Endometrial microvascular endothelial cells (primary cell): ENCODE measurements around the gene ZNF462. TPM values are rescaled to one million over a fixed set of nuclear protein-coding genes. Genes with fewer than 3 reads are reported as not detected.

ENCODE experiments used
- in situ Hi-C: cut with HindIII; loops from 2 replicates; pipeline ENCODE4 v1.10.0; 2017; ENCODE audit warnings: low sequenced_read_pairs, low pct_unique_long_range_greater_than_20kb; ENCODE audit errors: inconsistent ontology term
- total RNA-seq: library from RNA; depleted of rRNA; stranded (reverse); fragments of >200 nt; gene quantifications from one replicate; pipeline ENCODE4 v1.2.3, GENCODE V29; 2015; ENCODE audit errors: inconsistent ontology term

The ZNF462 gene
- total RNA-seq, 1 donor from 2014 or later = 0.19 TPM

DNA sequence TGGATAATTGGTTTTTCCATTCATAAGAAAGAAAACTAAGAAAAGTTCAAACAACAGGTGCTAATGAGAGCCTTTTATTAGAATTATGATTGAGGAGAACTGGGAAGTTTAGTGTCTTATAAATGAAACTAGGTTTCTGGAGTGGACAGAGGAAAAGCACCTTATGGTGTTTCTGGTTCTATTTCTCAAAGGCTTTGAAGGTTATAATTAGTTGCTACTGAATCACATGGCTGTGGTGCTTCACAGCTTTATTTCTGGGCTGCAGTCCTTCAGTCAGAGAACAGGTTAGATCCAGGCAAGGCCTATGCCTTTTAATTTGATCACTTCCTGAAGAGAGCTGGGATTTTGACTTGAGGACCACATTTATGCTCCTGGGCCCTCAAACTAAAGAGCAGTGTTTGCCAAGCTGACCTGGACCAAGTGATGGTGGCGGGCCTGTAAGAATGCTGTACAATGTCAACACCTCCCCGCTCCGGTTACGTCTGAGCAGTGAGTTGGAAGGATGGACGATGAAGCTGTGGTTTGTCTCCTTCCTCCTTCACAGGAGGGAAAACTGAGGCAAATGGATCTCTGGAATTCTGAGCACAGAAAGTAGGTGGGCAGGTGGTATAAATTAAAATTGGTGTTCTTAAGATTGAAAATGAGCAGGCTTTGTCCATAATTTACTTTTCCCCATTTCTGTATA lies 56.0 kb downstream of the ZNF462 start:
- in situ Hi-C loops = no loop called here

DNA sequence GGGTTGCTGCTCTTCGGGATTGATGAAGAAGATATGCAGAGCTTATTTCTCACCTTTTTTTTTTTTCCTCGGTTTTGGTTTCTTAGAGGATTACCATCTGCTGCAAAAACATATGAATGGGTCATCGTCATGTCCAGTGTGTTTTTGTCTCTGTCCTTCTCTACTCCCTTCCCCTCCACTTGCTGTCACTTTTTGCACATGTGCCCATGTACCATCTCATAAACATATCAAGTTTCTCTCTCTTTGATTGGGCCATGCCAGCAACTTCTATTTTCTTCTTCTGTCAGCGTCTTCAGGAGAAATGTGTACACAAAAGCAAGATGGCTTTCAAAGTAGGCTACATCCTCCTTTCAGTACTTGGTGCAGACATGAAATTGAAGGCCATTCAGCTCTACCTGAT lies 57.1 kb downstream of the ZNF462 start:
- in situ Hi-C loops = no loop called here

DNA sequence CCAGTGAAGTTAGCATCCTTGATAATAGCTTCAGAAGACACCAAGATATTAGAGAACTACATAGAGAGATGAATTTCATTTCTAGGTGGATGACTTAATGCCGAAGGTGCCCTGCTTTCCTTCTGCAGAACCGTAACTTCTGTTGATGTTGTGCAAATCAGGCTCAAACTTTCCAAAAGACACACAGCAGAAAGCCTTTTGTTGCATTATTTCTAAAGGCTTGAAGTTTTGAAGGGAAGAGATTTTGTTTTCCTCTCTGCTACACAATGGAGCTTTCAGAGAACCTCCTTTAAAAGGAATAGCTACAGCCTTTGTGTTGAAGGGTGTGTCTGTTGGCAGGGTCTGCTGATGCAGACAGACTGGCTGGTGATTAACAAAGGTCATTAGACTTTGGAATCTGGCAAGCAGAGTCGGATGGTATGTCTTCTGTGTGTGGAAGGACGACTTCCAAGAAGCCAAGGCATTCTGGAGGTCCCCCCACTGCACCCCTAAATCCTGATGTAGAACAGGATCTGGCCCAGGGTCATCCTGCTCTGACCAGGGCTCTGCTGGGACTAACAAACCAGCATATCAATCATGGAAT lies 57.8 kb downstream of the ZNF462 start:
- in situ Hi-C loops = no loop called here

DNA sequence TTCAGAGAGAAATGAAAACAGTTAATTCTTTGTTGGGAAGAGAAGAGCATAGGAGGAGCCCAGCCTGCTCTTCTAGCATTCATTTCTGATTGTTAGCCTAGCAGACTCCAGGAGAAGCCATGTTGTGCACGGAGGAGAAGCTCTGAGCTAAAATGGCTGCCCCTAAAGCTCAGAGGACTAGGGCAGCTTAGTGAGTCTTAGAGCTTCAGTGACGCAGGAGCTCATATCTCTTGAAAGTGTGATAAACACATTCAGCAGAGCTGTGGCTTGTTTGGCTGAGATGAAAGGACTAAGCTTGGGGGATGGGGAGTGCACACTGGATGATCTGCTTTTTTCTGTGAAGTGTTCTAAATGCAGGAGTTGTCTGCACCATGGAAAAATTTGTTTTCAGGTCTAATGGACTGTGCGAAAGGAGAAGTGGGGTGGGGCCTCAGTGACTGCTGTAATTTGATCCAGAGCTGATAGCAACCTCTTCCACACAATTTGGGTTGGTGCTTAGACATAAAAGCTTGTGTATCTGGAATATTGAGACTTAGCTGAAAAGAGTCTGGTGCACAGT lies 58.5 kb downstream of the ZNF462 start:
- in situ Hi-C loops = no loop called here

DNA sequence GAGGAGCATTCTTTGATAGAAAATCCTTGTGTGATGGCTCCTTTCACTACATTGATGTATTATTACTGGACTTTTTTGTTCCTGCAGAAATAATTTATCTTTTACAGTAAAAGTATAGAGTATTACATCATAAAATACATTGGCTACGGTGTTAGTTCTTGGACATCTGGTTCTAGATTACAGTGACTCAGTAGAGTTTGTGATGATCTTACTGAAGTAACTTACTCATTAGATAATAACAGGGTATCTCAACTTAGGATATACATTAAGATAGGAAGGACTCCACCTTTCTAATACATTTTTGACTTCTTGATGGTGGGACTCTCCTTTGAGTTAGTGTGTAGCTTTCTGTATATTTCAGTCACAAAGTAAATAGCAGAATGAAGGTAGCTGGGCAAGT lies 59.1 kb downstream of the ZNF462 start:
- in situ Hi-C loops = no loop called here

DNA sequence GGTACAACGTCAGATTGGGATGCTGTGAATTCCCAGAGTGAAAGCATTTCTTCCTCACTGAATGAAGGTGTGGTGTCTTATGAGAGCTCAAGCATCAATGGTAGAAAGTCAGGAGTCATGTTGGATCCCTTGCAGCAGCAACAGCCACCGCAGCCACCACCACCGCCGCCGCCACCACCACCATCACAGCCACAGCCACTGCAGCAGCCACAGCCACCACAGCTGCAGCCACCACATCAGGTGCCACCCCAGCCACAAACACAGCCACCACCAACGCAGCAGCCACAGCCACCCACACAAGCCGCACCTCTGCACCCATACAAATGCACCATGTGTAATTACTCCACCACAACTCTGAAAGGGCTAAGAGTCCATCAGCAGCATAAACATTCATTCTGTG lies 62.4 kb downstream of the ZNF462 start:
- in situ Hi-C loops = no loop called here

DNA sequence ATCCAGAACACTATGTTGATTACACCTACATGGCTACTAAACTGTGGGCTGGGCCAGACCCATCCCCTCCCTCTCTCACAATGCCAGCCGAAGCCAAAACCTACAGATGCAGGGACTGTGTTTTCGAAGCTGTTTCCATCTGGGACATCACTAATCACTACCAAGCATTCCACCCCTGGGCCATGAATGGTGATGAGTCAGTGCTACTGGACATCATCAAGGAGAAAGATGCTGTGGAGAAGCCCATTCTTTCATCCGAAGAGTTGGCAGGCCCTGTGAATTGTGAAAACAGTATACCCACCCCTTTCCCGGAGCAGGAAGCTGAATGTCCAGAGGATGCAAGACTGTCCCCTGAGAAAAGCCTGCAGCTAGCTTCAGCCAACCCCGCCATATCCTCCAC lies 65.0 kb downstream of the ZNF462 start:
- in situ Hi-C loops = no loop called here

DNA sequence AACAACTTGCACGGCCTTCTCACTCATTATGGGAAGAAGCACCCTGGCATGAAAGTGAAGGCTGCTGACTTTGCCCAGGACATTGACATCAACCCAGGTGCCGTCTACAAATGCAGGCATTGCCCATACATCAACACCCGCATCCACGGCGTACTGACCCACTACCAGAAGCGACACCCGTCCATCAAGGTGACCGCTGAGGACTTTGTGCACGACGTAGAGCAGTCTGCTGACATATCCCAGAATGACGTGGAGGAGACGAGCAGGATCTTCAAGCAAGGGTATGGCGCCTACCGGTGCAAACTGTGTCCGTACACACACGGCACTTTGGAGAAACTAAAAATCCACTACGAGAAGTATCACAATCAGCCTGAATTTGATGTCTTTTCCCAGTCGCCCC lies 65.4 kb downstream of the ZNF462 start:
- in situ Hi-C loops = no loop called here

DNA sequence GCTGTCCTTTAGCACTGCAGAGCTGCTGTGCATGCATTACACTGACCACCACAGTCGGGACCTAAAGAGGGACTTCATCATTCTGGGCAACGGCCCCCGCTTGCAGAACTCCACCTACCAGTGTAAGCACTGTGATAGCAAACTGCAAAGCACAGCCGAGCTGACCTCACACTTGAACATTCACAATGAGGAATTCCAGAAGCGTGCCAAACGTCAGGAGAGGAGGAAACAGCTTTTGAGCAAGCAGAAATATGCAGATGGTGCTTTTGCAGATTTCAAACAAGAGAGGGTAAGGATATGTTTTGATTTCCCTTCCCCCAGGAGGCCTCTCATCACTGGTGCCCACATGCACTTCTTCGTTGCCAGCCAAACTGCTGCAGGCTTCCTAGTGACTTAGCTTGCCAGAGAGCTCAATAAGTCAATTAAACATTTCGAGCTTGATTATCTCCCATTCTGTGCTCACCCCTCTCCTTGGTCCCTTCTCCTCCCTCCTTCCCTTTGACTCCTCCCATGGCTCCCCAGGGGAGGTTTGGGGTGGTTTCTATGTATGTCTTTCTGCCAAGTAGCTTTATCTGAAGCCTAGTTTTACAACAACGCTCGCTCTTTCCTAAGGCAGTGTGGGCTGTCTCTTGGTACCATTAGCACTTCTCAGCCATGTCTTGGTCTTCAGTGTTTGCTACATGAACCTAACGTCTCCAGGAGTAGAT lies 66.7 kb downstream of the ZNF462 start:
- in situ Hi-C loops = no loop called here

DNA sequence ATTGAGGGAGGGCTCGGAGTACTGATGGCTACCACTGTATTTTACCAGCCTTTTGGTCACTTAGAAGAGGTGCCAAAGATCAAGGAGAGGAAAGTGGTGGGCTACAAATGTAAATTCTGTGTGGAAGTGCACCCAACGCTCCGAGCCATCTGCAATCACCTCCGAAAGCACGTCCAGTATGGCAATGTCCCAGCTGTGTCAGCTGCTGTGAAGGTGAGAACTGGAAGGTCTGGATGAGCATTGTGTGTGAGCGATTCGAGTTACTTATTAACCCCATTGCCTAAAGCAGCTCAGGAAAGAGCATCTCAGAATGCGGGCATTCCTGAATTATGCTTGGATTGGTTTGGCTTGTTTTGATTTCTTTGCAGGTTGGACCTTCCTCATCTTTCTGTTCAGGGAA lies 67.5 kb downstream of the ZNF462 start:
- in situ Hi-C loops = no loop called here

DNA sequence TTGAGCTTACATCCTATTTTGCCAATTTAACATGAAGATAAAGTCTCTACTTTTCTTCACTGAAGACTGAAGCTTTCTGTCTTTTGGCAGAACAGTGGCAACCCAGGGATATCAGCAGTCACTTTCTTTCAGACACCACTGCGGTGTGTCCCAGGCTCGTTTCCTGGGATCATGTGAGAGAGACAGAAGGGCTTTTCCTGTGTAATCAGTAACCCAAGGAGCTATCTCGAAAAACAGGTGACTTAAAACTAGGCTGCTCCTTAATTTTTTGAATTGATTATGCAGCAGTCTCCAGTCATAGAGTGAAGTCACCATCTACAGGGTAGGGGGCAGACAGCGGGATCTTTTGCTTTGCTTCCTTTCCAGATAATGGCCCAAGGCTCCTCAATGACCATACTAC lies 68.5 kb downstream of the ZNF462 start:
- in situ Hi-C loops = no loop called here

DNA sequence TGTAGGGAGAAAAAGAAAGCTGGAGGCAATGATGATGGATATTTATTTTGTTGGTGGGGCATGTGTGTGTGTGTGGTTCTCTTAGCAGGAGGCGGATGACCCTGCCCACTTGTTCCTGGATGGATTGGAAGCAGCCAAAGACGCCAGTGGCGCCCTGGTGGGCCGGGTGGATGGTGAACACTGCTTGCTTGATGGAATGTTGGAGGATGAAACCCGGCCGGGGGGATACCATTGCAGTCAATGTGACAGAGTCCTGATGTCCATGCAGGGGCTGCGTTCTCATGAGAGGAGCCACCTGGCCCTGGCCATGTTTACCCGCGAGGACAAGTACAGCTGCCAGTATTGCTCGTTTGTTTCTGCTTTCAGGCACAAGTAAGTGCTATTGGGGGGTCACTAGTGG lies 69.2 kb downstream of the ZNF462 start:
- in situ Hi-C loops = no loop called here

DNA sequence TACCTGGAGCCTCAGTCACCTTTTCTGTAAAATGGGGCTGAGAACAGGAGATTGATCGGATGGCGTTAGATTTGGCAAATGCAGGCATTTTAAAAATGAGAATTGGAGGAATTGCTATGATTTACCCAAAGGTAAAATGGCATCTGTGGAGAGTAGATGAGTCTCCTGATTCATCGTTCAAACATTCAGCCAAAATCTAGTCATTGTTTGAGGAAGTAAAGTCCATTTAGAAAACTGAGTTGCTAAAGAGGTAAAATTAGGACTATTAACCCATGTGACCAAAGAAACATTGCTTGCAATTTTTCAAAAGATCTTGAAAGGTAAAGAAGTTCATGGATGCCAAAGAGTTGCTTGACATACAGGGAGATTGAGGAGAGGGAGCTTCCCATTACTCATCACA lies 69.7 kb downstream of the ZNF462 start:
- in situ Hi-C loops = no loop called here

DNA sequence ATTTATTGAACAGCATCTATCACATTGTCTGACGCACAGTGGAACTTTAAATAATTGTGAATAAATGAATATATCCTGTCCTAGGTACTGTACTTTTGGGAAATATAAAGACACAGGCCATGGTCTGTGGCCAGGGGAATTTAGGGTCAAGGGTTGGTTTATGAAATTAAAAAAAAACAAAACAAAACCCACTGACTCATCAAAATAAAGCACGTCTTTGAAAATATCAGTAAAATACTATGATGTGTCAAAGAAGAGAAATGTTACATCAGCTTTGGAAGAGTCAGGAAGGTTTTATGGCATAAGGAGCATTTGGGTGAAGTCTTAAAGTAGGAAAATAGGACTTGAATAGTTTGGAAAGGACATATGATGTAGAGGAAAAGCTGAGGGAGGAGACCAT lies 70.5 kb downstream of the ZNF462 start:
- in situ Hi-C loops = no loop called here

DNA sequence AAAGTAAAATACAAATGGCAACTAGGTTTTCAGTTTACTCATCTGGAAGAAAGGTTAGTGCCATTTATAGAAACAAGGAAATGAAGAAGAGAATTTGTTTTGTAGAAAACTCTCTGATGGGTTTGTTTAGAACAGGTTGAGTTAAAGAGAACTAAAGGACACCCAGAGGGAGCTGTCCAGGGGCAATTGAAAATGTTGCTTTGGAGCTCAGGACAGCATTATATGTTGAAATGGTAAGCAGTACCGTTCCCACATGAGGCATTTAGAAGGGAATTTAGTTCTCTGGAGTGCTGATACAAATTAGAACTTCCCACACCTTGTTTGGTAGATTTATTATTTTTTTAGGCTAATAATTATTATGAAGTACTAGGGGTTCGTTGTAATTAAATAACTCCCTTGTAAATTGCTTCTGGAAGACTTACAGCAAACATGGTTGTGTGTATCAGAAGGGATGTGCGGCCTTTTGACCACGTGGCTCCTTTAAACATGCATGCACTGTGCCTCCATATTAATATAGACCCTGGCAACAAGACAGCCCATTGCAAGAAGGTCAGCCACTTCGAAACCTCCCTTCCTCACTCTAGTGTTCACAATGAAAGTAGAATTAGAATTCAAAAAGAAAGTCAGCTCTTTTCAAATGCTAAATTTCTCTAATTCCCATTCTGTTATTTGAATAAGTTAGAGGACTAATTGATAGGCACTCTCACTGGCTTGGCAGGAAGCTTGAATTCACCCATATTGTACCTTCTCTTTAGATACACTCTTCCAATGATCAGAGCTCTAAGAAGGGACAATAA lies 71.7 kb downstream of the ZNF462 start:
- in situ Hi-C loops = no loop called here

DNA sequence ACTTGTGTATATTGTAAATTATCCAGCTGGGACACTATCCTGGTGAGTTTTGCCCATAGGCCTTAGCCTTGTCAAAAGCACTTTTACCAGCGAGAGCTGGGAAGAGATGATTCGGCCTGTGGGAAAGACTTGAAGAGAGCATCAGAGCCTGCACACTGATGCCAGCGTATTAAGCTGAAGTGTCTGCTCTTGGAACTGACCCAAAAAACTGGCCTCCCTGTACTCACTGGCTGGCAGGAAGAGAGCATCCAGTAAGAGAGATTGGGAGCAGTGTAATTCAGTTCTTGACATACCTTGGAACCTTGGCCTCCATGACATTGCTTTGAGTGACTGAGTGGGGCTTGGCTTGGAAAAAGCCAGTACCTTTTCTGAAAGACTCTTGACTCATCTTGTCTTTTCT lies 73.7 kb downstream of the ZNF462 start:
- in situ Hi-C loops = no loop called here

DNA sequence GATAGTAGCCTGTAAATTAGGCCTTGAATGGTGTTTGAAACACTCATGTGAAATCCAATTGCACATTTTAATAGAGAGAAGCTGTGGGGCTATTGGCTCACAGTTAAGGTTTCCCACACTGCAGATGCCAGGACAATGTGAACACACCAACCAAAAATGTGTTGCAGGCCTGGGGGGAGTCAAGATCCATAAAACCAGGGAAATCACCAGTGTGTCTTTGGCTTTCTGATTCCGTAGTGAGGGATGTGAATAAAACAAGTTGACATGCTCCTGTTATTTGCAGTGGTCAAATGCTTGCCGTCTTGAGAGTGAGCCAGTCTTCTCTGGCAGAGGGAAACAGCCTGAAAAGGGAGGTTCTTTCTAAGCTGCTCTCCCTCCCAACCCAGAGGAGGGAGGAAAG lies 79.0 kb downstream of the ZNF462 start:
- in situ Hi-C loops = no loop called here

DNA sequence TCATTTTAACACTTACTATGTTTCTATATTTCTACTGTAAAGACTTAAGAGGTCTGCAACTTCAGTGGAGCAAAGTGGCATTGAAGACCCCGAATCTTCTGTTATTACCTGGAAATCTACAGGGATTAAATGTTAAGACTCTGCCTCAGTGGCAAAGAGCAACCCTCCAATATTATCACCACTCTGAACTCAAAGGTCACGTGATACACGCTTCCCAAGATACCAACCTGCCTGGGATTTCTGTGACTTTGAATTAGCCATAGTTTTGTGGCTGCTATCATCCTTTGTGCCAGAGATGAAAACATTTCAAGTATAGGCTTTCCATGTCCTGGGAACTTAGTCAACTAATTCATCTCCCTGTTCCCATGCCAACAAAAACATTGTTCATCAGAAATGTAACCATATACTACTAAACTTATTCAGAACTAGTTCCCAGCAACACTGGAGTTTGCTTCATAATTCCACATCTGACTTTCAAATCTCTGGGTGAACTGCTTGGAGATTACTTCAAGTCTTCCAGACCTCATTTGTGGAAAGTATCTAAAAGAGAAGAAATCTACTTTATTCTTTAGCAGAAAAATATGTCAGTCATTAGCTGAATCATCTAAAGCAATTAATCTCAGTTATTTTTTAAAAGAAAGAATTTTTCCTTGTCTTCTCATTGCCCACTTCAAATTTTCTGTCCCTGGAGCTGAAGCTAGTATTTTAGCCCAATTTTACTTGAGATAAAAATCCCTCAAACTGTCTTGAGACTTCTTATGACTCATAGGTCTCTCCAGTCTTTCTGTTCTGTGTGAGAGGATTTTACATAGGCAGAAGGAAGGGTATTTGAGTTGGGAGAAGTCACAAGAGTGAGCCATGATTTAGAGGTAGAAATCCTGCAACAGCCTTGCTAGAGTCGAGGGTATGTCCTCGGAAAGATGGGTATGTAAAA lies 83.0 kb downstream of the ZNF462 start:
- in situ Hi-C loops = no loop called here
